Measurements from ENCODE around the gene DGCR8.

GRCh38 chr22:20063271-20064139 lies 16.5 kb upstream of the DGCR8 start:
- TF ChIP-seq EZH2phosphoT487 (IDR thresholded peaks at IDR 0.05): no peak
- no peak for TF ChIP-seq CTCF (IDR thresholded peaks at IDR 0.05)
- TF ChIP-seq EZH2 (IDR thresholded peaks at IDR 0.05): no peak

Measured in neural progenitor cell (in vitro differentiated cells).